OCI-LY3 (cell line): ENCODE results near the gene INPP5F.
A peak's percentile ranks its signal among the peaks of the same experiment; 100 is the strongest.

ENCODE experiments used
- H2AFZ ChIP-seq: fragments of 200-600, 300-600 bp; shearing (Covaris generic); 2 replicates; pipeline ENCODE4 v1.6.0; 2014; ENCODE audit warnings: antibody characterized with exemption, low read depth, low read length
- H3K27ac ChIP-seq: fragments of 200-600, 300-600 bp; sonication (generic); 2 replicates; pipeline ENCODE4 v1.5.1; 2014; ENCODE audit warnings: mild to moderate bottlenecking, low read length, moderate library complexity, mixed read lengths
- H3K27me3 ChIP-seq: fragments of 200-600, 300-600 bp; sonication (generic); 2 replicates; pipeline ENCODE4 v1.6.1; 2014; ENCODE audit warnings: low read depth, low read length, mixed read lengths
- H3K36me3 ChIP-seq: fragments of 200-600, 300-600 bp; sonication (generic); replicated peaks from 2 replicates; pipeline ENCODE3; 2014; ENCODE audit warnings: low read depth, low read length, mixed read lengths
- H3K4me1 ChIP-seq: fragments of 300-600, 200-600 bp; sonication (generic); 2 replicates; pipeline ENCODE4 v1.6.1; 2014; ENCODE audit warnings: low read length, mixed read lengths
- H3K4me2 ChIP-seq: fragments of 200-600, 300-600 bp; sonication (generic); 2 replicates; pipeline ENCODE4 v1.6.1; 2014; ENCODE audit warnings: low read length, mixed read lengths
- H3K4me3 ChIP-seq: fragments of 300-600, 200-600 bp; sonication (generic); 2 replicates; pipeline ENCODE4 v1.5.1; 2014; ENCODE audit warnings: antibody characterized with exemption, mild to moderate bottlenecking, low read length, moderate library complexity
- H3K79me2 ChIP-seq: fragments of 300-600, 200-600 bp; shearing (Covaris generic); 2 replicates; pipeline ENCODE4 v1.6.1; 2014; ENCODE audit warnings: mild to moderate bottlenecking, low read length, mixed read lengths
- H3K9ac ChIP-seq: fragments of 300-600, 200-600 bp; shearing (Covaris generic); 2 replicates; pipeline ENCODE4 v1.6.0; 2014; ENCODE audit warnings: mild to moderate bottlenecking, low read length, moderate library complexity
- H3K9me3 ChIP-seq: fragments of 200-600, 300-600 bp; shearing (Covaris generic); 2 replicates; pipeline ENCODE4 v1.6.1; 2014; ENCODE audit warnings: low read length, mixed read lengths; ENCODE audit not compliant: insufficient read depth
- H4K20me1 ChIP-seq: fragments of 200-600, 300-600 bp; sonication (generic); 2 replicates; pipeline ENCODE4 v1.6.1; 2016; ENCODE audit warnings: low read length, mixed read lengths; ENCODE audit not compliant: insufficient read depth
- EZH2phosphoT487 ChIP-seq: fragments of 200-600 bp; shearing (Covaris generic); IDR thresholded peaks from 2 replicates; pipeline ENCODE4 v1.6.1; 2018; ENCODE audit warnings: antibody characterized with exemption, mixed run types, low read depth
- TF ChIP-seq, protein P1 (sequence below): fragments of 200-600, 300-600 bp; sonication (generic); IDR thresholded peaks from 2 replicates; pipeline ENCODE4 v1.5.1; 2014; ENCODE audit warnings: antibody characterized with exemption, low read length, low read depth

INPP5F gene

DNA sequence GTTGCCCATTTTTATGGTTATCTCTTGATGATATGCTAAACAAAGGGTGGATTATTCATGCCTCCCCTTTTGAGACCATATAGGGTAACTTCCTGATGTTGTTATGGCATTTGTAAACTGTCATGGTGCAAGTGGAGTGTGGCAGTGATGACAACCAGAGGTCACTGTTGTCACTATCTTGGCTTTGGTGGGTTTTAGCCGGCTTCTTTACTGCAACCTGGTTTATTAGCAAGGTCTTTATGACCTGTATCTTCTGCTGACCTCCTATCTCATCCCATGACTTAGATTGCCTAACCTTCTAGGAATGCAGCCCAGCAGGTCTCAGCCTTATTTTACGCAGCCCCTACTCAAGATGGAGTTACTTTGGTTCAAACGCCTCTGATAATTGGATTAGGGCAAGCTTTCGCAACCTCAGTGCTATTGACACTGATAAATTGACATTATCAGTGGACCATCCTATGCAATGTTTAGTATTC is 37.8 kb upstream of the INPP5F start:
- H3K4me2 ChIP-seq = peak overlapping the region; percentile 6; the same call in 1 of the 2 replicates
- H3K36me3 ChIP-seq = no peaks in the 10 kb centered on the region
- H3K9me3 ChIP-seq = no peaks in the 10 kb centered on the region
- H3K9ac ChIP-seq = no peak overlapping the region
- no peak overlapping the region for H3K27ac ChIP-seq
- H4K20me1 ChIP-seq = no peaks in the 10 kb centered on the region
- no peaks in the 10 kb centered on the region for H3K27me3 ChIP-seq
- H3K79me2 ChIP-seq = no peaks in the 10 kb centered on the region
- H3K4me1 ChIP-seq = peaks cover 9% of the 10 kb centered on the region; the same call in 1 of the 2 replicates
- TF ChIP-seq, protein P1, sequence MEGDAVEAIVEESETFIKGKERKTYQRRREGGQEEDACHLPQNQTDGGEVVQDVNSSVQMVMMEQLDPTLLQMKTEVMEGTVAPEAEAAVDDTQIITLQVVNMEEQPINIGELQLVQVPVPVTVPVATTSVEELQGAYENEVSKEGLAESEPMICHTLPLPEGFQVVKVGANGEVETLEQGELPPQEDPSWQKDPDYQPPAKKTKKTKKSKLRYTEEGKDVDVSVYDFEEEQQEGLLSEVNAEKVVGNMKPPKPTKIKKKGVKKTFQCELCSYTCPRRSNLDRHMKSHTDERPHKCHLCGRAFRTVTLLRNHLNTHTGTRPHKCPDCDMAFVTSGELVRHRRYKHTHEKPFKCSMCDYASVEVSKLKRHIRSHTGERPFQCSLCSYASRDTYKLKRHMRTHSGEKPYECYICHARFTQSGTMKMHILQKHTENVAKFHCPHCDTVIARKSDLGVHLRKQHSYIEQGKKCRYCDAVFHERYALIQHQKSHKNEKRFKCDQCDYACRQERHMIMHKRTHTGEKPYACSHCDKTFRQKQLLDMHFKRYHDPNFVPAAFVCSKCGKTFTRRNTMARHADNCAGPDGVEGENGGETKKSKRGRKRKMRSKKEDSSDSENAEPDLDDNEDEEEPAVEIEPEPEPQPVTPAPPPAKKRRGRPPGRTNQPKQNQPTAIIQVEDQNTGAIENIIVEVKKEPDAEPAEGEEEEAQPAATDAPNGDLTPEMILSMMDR = peak; percentile 46
- TF ChIP-seq EZH2phosphoT487 = no peak
- H2AFZ ChIP-seq = no peak overlapping the region
- no peak overlapping the region for H3K4me3 ChIP-seq

DNA sequence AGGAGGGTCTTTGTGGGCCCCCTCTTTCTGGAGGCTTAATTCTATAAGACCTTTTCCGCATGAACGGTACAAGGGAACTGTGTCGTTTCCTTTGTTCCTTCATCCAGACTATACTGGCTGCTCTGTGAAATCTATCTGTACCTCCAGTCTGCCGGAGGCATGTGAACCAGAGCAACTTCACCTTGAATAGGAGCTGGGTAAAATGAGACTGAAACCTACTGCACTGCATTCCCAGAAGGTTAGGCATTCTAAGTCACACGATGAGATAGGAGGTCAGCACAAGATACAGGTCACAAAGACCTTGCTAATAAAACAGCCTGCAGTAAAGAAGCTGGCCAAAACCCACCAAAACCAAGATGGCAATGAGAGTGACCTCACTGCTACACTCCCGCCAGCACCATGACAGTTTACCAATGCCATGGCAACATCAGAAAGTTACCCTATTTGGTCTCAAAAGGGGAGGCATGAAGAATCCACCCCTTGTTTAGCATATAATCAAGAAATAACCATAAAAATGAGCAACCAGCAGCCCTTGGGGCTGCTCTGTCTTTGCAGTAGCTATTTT is 36.8 kb upstream of the INPP5F start:
- Histone ChIP-seq H3K27ac (no peak overlapping the region), H3K4me2 (no peak overlapping the region), H3K4me3 (no peak overlapping the region)

DNA sequence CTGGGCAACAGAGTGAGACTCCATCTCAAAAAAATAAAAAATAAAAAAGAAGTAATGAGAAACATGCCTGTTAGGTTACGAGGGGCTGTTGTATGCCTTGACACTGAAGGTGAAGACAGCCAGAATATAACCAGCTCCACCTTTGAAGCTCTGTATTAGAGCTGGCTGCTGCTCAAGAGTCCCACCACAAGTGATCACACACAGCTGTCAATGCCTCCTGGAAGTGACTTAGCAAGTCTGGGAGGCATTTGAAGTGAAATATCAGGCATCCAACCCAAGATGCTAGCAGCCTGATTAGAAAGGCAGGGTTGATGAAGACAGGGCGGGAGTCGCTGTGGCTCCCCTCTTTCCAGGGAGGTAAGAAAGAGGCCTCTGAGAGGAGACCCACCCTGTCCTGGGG is 34.1 kb upstream of the INPP5F start:
- no peak overlapping the region for H3K9ac ChIP-seq
- H3K9me3 ChIP-seq = no peaks in the 10 kb centered on the region
- no peaks in the 10 kb centered on the region for H4K20me1 ChIP-seq
- H3K4me2 ChIP-seq = no peak overlapping the region
- H3K27me3 ChIP-seq = no peaks in the 10 kb centered on the region
- H2AFZ ChIP-seq = no peak overlapping the region
- peaks cover 7% of the 10 kb centered on the region; the same call in 1 of the 2 replicates for H3K4me1 ChIP-seq
- TF ChIP-seq EZH2phosphoT487 = no peak
- TF ChIP-seq, protein P1 = no peak
- H3K79me2 ChIP-seq = no peaks in the 10 kb centered on the region
- H3K27ac ChIP-seq = no peak overlapping the region
- H3K4me3 ChIP-seq = no peak overlapping the region
- H3K36me3 ChIP-seq = no peaks in the 10 kb centered on the region

More for the DNA sequence above, 36.8 kb upstream of the INPP5F start:
- Histone ChIP-seq H3K9ac (no peak overlapping the region), H3K36me3 (no peaks in the 10 kb centered on the region), H3K9me3 (no peaks in the 10 kb centered on the region), H3K4me1 (peaks cover 9% of the 10 kb centered on the region; the same call in 1 of the 2 replicates), H4K20me1 (no peaks in the 10 kb centered on the region), H3K27me3 (no peaks in the 10 kb centered on the region), H2AFZ (no peak overlapping the region), H3K79me2 (no peaks in the 10 kb centered on the region)
- TF ChIP-seq, protein P1 = no peak
- TF ChIP-seq EZH2phosphoT487 = no peak

DNA sequence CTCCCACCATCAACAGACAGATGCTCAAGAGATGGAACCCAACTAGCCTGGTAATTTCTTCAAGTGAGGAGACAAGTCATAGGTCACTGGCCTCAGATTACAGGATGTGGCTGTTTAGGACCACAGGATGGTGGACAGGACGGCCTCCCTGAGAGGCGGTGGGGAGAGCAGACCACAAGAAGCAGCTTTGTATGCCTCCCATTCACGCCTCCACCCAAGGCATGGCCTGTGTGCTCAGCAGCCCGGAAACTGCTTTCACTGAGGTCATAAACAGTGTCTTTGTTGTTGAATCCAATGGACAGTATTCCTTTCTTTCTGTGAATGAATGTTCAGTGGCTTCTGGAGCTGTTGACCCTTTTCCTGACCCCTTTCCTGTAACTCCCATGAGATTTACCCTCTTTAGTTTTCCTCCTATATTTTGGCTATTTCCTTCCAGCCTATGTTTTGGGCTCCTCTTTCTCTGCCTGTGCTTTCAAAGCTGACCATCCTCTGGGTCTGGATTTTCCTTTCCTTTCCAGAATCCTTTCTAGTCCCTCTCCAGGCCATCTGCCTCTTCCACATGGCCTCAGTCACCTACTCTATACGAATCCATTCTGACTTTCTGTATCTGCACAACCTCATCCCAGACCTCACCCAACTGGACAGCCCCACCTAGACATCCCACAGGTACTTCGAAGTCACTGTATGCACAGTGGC is 32.4 kb upstream of the INPP5F start:
- H3K4me1 ChIP-seq = peaks cover under 1% of the 10 kb centered on the region
- TF ChIP-seq, protein P1 = no peak
- TF ChIP-seq EZH2phosphoT487 = no peak
- no peaks in the 10 kb centered on the region for H3K9me3 ChIP-seq
- H3K36me3 ChIP-seq = no peaks in the 10 kb centered on the region
- H3K79me2 ChIP-seq = no peaks in the 10 kb centered on the region
- no peak overlapping the region for H3K9ac ChIP-seq
- no peak overlapping the region for H3K4me3 ChIP-seq
- H2AFZ ChIP-seq = no peak overlapping the region
- no peaks in the 10 kb centered on the region for H3K27me3 ChIP-seq
- no peak overlapping the region for H3K27ac ChIP-seq
- no peaks in the 10 kb centered on the region for H4K20me1 ChIP-seq
- H3K4me2 ChIP-seq = no peak overlapping the region
